Measurements from ENCODE around the gene P4HTM. TPM values are rescaled to one million over a fixed set of nuclear protein-coding genes. Genes with fewer than 3 reads are reported as not detected.

The P4HTM gene
- total RNA-seq, 1 donor: 26.8 TPM

GRCh38 chr3:48952510-48953118 is 37.4 kb upstream of the P4HTM start:
- peak; percentile 31 for DNase-seq (ENCODE audit: low read depth)
- TF ChIP-seq, protein P1, sequence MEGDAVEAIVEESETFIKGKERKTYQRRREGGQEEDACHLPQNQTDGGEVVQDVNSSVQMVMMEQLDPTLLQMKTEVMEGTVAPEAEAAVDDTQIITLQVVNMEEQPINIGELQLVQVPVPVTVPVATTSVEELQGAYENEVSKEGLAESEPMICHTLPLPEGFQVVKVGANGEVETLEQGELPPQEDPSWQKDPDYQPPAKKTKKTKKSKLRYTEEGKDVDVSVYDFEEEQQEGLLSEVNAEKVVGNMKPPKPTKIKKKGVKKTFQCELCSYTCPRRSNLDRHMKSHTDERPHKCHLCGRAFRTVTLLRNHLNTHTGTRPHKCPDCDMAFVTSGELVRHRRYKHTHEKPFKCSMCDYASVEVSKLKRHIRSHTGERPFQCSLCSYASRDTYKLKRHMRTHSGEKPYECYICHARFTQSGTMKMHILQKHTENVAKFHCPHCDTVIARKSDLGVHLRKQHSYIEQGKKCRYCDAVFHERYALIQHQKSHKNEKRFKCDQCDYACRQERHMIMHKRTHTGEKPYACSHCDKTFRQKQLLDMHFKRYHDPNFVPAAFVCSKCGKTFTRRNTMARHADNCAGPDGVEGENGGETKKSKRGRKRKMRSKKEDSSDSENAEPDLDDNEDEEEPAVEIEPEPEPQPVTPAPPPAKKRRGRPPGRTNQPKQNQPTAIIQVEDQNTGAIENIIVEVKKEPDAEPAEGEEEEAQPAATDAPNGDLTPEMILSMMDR (IDR thresholded peaks at IDR 0.05; ENCODE audit: insufficient read depth, low read depth, low read length): peak; percentile 58

DNA sequence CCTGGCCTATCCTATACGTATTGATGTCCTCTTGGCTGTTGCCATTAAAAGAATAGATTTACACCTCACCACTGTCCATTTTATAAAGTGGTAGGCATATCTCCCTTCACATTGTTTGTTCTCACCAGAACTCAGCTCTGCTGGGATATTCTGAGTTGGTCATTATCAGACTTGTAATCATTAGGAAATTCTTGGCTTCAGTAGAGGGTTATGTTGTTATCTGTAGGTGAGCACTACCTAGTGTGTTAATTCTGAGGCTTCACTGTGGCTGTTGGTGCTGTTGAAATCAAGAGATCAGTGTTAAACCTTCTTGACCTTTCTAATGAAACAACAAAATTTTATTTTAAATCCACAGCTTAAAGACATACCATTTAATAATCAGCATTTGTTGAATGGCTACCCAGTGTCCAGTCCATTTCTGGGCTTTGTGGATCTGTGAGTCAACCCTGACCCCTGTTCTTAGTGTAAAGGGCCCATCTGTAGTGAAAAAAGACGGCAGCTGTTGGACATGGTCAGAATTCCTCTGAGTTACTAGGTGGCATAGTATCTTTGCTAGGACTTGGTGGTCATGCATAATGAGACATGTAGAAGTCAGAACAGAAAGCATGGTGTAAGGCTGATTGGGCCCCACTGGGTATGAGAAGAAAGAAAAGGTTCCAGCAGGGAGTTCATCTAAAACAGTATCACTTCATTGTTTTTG is 32.9 kb upstream of the P4HTM start:
- no peak for DNase-seq (ENCODE audit: low read depth)
- H3K4me3 ChIP-seq (ENCODE audit: low read depth, low read length): no peak overlapping the region
- TF ChIP-seq, protein P1 (IDR thresholded peaks at IDR 0.05; ENCODE audit: insufficient read depth, low read depth, low read length): no peak

More at GRCh38 chr3:48952510-48953118, 37.4 kb upstream of the P4HTM start:
- no peak overlapping the region for H3K4me3 ChIP-seq (ENCODE audit: low read depth, low read length)

DNA sequence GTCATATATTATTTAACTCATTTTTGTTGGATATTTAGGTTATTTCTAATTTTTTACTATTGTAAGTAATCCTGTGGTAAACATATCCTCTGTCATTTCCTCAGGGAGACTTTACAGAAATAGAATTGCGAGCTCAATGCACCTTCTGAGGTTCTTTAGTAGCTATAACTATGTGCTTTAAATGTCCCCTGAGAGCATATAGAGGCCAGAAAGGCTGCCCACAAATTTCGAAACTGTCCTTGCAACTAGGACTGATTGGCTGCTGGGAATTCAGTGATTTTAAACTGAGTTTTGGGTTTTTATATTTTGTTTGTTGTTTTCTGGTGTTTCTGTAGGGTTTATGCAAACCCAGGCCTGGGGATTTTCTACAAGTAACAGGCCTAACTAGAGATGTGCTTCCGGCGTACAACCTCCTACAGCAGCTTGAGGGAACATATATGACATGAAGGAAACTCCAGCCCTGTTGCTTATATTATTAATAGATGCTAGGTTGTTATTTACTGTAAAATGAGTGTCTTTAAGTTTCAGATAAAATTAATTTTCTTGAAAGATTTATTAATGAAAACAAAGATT is 29.1 kb upstream of the P4HTM start:
- TF ChIP-seq, protein P1 (IDR thresholded peaks at IDR 0.05; ENCODE audit: insufficient read depth, low read depth, low read length): no peak
- H3K4me3 ChIP-seq (ENCODE audit: low read depth, low read length): no peak overlapping the region
- peak; percentile 52 for DNase-seq (ENCODE audit: low read depth)

- no peak for DNase-seq (ENCODE audit: low read depth)
- no peak overlapping the region for H3K4me3 ChIP-seq (ENCODE audit: low read depth, low read length)
- TF ChIP-seq, protein P1 (IDR thresholded peaks at IDR 0.05; ENCODE audit: insufficient read depth, low read depth, low read length): no peak
These were observed 27.7 kb upstream of the P4HTM start for GRCh38 chr3:48962340-48962739.

DNA sequence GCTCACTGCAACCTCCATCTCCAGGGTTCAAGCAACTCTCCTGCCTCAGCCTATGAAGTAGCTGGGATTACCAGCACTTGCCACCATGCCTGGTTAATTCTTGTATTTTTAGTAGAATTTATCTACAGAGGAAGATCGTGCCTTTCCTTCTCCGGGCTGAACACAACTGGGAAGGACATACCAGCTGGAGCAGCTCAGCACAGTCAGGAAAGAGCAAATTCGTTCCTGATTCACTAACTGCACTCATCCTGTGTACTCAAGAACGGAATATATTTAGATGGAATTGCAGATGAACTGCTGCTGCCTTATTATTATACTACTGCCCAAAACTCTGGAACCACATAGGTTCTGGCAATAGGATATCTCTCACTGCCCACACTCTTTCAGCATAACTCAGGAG is 27.1 kb upstream of the P4HTM start:
- TF ChIP-seq, protein P1 (IDR thresholded peaks at IDR 0.05; ENCODE audit: insufficient read depth, low read depth, low read length): no peak
- DNase-seq (ENCODE audit: low read depth): no peak
- no peak overlapping the region for H3K4me3 ChIP-seq (ENCODE audit: low read depth, low read length)

GRCh38 chr3:48963591-48963990 is 26.4 kb upstream of the P4HTM start:
- no peak for DNase-seq (ENCODE audit: low read depth)
- TF ChIP-seq, protein P1 (IDR thresholded peaks at IDR 0.05; ENCODE audit: insufficient read depth, low read depth, low read length): no peak
- H3K4me3 ChIP-seq (ENCODE audit: low read depth, low read length): no peak overlapping the region
